ENCODE results near the gene SHISA5. TPM values are rescaled to one million over a fixed set of nuclear protein-coding genes. Genes with fewer than 3 reads are reported as not detected.
A peak's percentile ranks its signal among the peaks of the same experiment; 100 is the strongest.

Gene SHISA5
- total RNA-seq, 1 donor from 2014 or later: 32.4 TPM

DNA sequence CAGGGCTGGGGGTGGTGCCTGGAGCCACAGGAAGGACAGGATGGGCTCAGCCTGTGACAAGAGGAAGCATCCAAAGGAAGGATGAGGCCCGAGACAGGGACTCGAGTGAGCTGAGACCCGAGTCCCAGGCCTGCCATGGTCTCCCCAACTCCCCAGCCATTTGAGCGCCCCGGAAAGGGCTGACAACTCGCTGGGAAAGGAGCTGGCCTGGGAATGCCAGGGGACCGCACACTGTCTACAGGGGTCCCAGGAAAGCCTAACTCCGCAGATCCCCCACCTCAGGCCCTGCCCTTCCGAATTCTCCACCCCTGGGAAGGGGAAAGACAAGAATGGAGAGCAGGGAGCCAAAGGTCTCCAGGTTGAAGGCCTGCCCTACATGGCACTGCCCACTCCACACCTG is 21.0 kb upstream of the SHISA5 start:
- Histone ChIP-seq H3K4me3 (ENCODE audit: low read length in 3 of 3) (no peak overlapping the region), H3K9ac (ENCODE audit: low read depth in 1 of 3, low read length in 3 of 3) (no peak overlapping the region), H3K27me3 (ENCODE audit: control insufficient read depth in 3 of 3, insufficient read depth in 3 of 3, low read length in 3 of 3) (no peaks in the 10 kb centered on the region), H3K9me3 (ENCODE audit: control insufficient read depth in 3 of 3, low read length in 3 of 3) (no peaks in the 10 kb centered on the region), H3K27ac (ENCODE audit: low read depth, low read length) (no peak overlapping the region), H3K36me3 (ENCODE audit: control insufficient read depth in 3 of 3, insufficient read depth in 3 of 3, low read length in 3 of 3) (peaks cover 0 to 2% (median 0%) of the 10 kb centered on the region in 3 donors), H3K4me1 (ENCODE audit: control insufficient read depth in 3 of 3, insufficient read depth in 3 of 3, low read length in 3 of 3) (no peaks in the 10 kb centered on the region)

DNA sequence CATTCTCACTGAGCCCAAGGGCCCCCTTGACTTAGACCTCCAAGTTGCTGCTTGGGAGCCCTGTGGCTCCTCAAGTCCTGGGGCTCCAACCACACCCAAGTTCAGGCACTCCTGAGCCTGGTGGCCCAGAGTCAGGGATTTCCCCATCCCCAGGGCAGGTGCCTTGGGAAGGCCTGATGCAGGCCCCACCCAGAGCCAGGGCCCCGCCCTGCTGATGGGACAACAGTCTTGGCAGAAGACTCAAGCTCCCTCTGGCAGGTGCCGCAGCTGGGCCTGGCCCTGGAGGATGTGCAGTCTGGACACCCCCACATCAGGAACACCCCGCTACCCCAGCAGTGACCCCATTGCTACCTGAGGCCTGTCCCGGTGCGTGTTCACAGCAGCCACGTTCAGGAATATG is 17.7 kb upstream of the SHISA5 start:
- H3K27ac ChIP-seq (ENCODE audit: low read depth, low read length): no peak overlapping the region
- no peaks in the 10 kb centered on the region for H3K27me3 ChIP-seq (ENCODE audit: control insufficient read depth in 3 of 3, insufficient read depth in 3 of 3, low read length in 3 of 3)
- H3K9ac ChIP-seq (ENCODE audit: low read depth in 1 of 3, low read length in 3 of 3): no peak overlapping the region
- H3K4me1 ChIP-seq (ENCODE audit: control insufficient read depth in 3 of 3, insufficient read depth in 3 of 3, low read length in 3 of 3): no peaks in the 10 kb centered on the region
- H3K4me3 ChIP-seq (ENCODE audit: low read length in 3 of 3): no peak overlapping the region
- H3K36me3 ChIP-seq (ENCODE audit: control insufficient read depth in 3 of 3, insufficient read depth in 3 of 3, low read length in 3 of 3): no peaks in the 10 kb centered on the region
- H3K9me3 ChIP-seq (ENCODE audit: control insufficient read depth in 3 of 3, low read length in 3 of 3): no peaks in the 10 kb centered on the region

DNA sequence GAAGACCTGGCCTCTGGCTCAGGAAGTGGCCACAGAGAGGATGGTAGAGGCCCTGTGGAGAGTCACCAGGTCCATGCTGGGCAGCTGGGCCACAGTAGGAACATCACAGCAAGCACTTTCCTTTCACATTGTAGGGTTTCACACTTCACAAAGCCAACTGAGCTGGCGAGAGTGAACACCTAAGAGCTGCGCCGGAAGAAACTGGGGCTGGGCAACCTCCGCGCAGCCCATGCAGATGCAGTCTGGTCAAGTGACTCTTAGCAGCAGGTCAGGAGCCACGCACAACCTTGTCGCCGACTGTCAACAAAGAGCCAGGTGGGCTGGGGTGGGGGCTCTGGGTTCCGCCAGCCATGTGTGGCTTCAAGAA is 15.3 kb upstream of the SHISA5 start:
- no peak overlapping the region for H3K4me3 ChIP-seq (ENCODE audit: low read length in 3 of 3)
- no peak overlapping the region for H3K9ac ChIP-seq (ENCODE audit: low read depth in 1 of 3, low read length in 3 of 3)
- H3K27ac ChIP-seq (ENCODE audit: low read depth, low read length): no peak overlapping the region
- H3K9me3 ChIP-seq (ENCODE audit: control insufficient read depth in 3 of 3, low read length in 3 of 3): no peaks in the 10 kb centered on the region
- no peaks in the 10 kb centered on the region for H3K36me3 ChIP-seq (ENCODE audit: control insufficient read depth in 3 of 3, insufficient read depth in 3 of 3, low read length in 3 of 3)
- no peaks in the 10 kb centered on the region for H3K27me3 ChIP-seq (ENCODE audit: control insufficient read depth in 3 of 3, insufficient read depth in 3 of 3, low read length in 3 of 3)
- no peaks in the 10 kb centered on the region for H3K4me1 ChIP-seq (ENCODE audit: control insufficient read depth in 3 of 3, insufficient read depth in 3 of 3, low read length in 3 of 3)

DNA sequence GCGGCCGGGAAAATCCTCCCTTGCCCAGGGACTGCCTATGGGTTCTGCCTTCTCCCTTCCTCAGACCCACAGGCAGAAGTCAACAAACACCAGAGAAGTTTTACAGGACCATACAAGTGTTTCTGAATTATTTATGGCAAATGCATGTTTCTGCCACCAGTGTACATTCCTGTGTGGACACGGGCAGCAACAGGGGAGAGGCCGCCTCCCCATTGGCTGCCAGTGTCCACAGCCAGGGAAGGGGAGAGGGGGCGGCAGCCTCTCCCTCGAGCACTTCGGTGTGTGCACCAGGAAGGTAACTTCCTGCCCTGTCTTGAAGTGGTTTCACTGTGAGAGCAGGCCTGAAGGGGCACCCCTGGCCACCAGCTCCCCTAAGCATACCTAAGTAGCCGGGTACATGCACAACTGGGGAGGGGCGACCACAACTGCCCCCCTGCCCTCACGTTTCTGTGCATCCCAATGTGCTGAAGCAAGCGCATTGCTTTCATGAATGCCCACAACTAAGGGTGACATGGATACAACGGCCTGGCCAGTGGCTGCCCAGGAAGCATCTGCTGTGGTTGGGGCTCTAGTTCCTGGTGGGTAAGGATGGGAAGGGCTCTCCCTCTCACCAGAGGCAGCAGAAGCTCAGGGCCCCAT is 14.8 kb upstream of the SHISA5 start:
- no peak overlapping the region for H3K27ac ChIP-seq (ENCODE audit: low read depth, low read length)

DNA sequence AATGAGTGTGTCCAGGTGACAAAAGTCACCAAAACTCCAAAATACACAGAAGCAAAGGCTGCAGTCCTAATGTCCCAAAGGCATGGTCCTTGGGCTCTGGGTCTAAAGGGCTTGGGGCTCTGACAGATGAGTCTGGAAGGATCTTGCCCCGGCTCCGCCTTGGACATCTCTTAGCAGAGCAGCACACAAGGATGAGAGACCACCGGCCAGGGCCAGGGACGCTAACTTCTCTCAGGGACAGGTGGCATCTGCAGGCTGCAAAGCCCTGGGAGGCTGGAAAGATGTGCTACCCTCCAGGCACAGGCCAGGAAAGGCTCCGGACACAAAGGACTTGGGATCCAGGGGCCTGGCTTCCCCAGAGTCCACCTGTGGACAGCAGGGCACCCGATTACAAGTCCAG is 14.1 kb upstream of the SHISA5 start:
- Histone ChIP-seq H3K27ac (ENCODE audit: low read depth, low read length) (no peak overlapping the region), H3K4me3 (ENCODE audit: low read length in 3 of 3) (no peak overlapping the region), H3K36me3 (ENCODE audit: control insufficient read depth in 3 of 3, insufficient read depth in 3 of 3, low read length in 3 of 3) (no peaks in the 10 kb centered on the region), H3K4me1 (ENCODE audit: control insufficient read depth in 3 of 3, insufficient read depth in 3 of 3, low read length in 3 of 3) (no peaks in the 10 kb centered on the region), H3K27me3 (ENCODE audit: control insufficient read depth in 3 of 3, insufficient read depth in 3 of 3, low read length in 3 of 3) (no peaks in the 10 kb centered on the region), H3K9ac (ENCODE audit: low read depth in 1 of 3, low read length in 3 of 3) (no peak overlapping the region), H3K9me3 (ENCODE audit: control insufficient read depth in 3 of 3, low read length in 3 of 3) (no peaks in the 10 kb centered on the region)

More for the DNA sequence above, 14.8 kb upstream of the SHISA5 start:
- Histone ChIP-seq H3K36me3 (ENCODE audit: control insufficient read depth in 3 of 3, insufficient read depth in 3 of 3, low read length in 3 of 3) (no peaks in the 10 kb centered on the region), H3K4me1 (ENCODE audit: control insufficient read depth in 3 of 3, insufficient read depth in 3 of 3, low read length in 3 of 3) (no peaks in the 10 kb centered on the region), H3K27me3 (ENCODE audit: control insufficient read depth in 3 of 3, insufficient read depth in 3 of 3, low read length in 3 of 3) (no peaks in the 10 kb centered on the region), H3K9ac (ENCODE audit: low read depth in 1 of 3, low read length in 3 of 3) (no peak overlapping the region), H3K4me3 (ENCODE audit: low read length in 3 of 3) (no peak overlapping the region), H3K9me3 (ENCODE audit: control insufficient read depth in 3 of 3, low read length in 3 of 3) (no peaks in the 10 kb centered on the region)

DNA sequence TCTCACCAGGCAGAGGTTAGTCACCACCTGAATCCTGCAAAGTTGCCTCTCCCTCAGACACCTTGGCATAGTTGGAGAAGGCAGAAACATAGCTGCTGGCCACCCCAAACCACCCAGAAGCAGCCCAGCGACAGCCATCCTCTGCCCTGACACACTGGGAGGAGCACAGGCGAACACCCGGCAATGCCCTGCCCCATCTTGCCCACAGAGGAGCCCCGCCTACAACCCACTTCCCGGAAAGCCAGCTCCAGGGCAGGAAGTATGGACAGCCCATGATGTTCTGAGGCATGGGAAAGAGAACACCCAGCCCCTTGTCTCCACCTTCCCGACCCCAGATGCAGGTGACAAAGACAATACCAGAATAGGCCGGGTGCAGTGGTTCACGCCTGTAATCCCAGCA is 12.6 kb upstream of the SHISA5 start:
- no peaks in the 10 kb centered on the region for H3K27me3 ChIP-seq (ENCODE audit: control insufficient read depth in 3 of 3, insufficient read depth in 3 of 3, low read length in 3 of 3)
- H3K4me3 ChIP-seq (ENCODE audit: low read length in 3 of 3): no peak overlapping the region
- no peaks in the 10 kb centered on the region for H3K4me1 ChIP-seq (ENCODE audit: control insufficient read depth in 3 of 3, insufficient read depth in 3 of 3, low read length in 3 of 3)
- H3K9ac ChIP-seq (ENCODE audit: low read depth in 1 of 3, low read length in 3 of 3): no peak overlapping the region
- no peaks in the 10 kb centered on the region for H3K36me3 ChIP-seq (ENCODE audit: control insufficient read depth in 3 of 3, insufficient read depth in 3 of 3, low read length in 3 of 3)
- no peaks in the 10 kb centered on the region for H3K9me3 ChIP-seq (ENCODE audit: control insufficient read depth in 3 of 3, low read length in 3 of 3)
- H3K27ac ChIP-seq (ENCODE audit: low read depth, low read length): no peak overlapping the region

DNA sequence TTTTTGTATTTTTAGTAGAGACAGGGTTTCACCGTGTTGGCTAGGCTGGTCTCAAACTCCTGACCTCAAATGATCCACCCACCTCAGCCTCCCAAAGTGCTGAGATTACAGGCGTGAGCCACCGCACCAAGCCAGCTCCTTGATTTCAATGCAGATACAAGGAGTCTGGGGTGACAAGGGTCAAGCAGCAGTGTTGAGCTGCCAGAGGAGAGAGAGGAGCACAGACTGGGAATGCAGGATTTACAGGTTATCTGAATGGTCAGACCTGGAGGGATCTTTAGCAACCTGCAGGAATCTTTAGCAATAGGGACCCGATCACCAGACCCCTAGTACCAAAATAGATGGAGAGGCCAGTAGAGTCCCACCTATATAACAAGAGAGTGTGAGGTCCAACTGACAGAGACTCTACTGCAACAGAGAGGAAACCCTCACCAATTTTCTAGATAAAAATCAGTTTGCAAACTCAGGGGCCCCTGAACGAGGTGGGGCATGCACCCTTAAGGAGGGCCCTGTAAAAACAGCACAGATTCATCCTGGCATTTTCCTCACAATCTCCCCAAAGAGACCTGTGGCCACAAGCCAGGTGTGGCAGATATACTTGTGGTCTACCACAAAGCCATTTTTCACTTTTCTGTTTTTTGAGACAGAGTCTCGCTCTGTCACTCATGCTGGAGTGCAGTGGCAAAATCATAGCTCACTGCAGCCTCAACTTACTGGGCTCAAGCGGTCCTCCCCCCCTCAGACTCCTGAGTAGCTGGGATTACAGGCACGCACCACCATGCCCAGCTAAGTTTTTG is 10.7 kb upstream of the SHISA5 start:
- H3K4me3 ChIP-seq (ENCODE audit: low read length in 3 of 3): no peak overlapping the region
- H3K27ac ChIP-seq (ENCODE audit: low read depth, low read length): no peak overlapping the region
- H3K9me3 ChIP-seq (ENCODE audit: control insufficient read depth in 3 of 3, low read length in 3 of 3): no peaks in the 10 kb centered on the region
- H3K9ac ChIP-seq (ENCODE audit: low read depth in 1 of 3, low read length in 3 of 3): no peak overlapping the region
- no peaks in the 10 kb centered on the region for H3K4me1 ChIP-seq (ENCODE audit: control insufficient read depth in 3 of 3, insufficient read depth in 3 of 3, low read length in 3 of 3)
- no peaks in the 10 kb centered on the region for H3K27me3 ChIP-seq (ENCODE audit: control insufficient read depth in 3 of 3, insufficient read depth in 3 of 3, low read length in 3 of 3)
- H3K36me3 ChIP-seq (ENCODE audit: control insufficient read depth in 3 of 3, insufficient read depth in 3 of 3, low read length in 3 of 3): no peaks in the 10 kb centered on the region

DNA sequence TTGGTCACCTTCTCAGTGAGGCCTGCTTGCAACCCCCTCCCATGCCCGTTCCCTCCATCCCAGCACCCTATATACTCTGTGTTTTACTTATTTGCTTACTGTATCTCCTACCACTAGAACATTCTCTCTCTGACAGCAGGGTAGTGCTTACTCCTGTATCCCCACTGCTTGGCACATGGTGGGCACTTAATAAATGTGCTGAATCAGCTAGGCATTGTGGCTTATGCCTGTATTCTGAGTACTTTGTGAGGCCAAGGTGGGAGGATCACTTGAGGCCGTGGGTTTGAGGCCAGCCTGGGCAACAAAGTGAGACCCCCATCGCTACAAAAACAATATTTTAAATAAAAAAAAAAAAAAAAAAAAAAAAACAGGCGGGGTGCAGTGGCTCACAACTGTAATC is 7.6 kb upstream of the SHISA5 start:
- H3K4me3 ChIP-seq (ENCODE audit: low read length in 3 of 3): no peak overlapping the region
- no peaks in the 10 kb centered on the region for H3K27me3 ChIP-seq (ENCODE audit: control insufficient read depth in 3 of 3, insufficient read depth in 3 of 3, low read length in 3 of 3)
- no peaks in the 10 kb centered on the region for H3K36me3 ChIP-seq (ENCODE audit: control insufficient read depth in 3 of 3, insufficient read depth in 3 of 3, low read length in 3 of 3)
- H3K9ac ChIP-seq (ENCODE audit: low read depth in 1 of 3, low read length in 3 of 3): no peak overlapping the region
- no peak overlapping the region for H3K27ac ChIP-seq (ENCODE audit: low read depth, low read length)
- H3K4me1 ChIP-seq (ENCODE audit: control insufficient read depth in 3 of 3, insufficient read depth in 3 of 3, low read length in 3 of 3): peaks cover 3 to 9% (median 6%) of the 10 kb centered on the region in 3 donors
- H3K9me3 ChIP-seq (ENCODE audit: control insufficient read depth in 3 of 3, low read length in 3 of 3): no peaks in the 10 kb centered on the region

DNA sequence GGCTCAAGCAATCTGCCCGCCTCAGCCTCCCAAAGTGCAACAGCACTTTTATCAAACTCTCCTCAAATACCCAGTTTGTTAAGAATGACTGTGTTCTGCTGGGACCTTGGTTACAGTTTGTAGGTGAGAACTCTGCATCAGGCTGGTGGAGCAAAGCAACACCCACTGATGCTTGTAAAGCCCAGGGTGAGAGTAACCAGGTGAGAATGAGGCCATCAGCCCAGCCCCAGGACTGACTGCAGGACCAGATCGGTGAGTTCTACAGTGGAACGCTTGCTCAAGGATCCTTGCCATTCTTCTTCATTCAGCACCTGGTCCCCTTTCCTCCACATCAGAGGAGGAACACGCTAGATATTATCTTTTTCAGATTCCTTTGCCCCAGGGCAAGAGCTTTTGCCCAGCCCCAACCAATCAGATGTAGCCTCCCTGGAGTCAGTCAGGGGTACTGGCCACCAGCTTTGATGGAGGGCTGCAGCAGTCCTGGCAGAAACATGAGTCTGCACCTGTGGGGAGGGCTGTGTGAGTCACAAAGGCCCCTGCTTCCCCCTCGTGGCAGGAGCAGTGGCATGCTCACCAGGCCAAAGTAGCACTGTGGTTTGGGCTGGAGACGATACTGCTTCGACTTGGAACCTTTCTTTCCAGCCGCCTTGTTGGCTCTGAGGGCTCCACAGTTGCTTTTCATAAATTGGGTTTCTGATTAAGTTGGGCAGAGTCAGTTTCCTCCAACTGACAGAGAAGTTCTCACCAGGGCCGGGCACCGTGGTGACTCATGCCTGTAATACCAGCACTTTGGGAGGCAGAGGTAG is 3.5 kb upstream of the SHISA5 start:
- H3K9ac ChIP-seq (ENCODE audit: low read depth in 1 of 3, low read length in 3 of 3): peak overlapping the region in 1 of 3 donors; percentile 54
- no peak overlapping the region for H3K27ac ChIP-seq (ENCODE audit: low read depth, low read length)
- H3K4me1 ChIP-seq (ENCODE audit: control insufficient read depth in 3 of 3, insufficient read depth in 3 of 3, low read length in 3 of 3): peaks cover 22 to 35% (median 27%) of the 10 kb centered on the region in 3 donors
- H3K27me3 ChIP-seq (ENCODE audit: control insufficient read depth in 3 of 3, insufficient read depth in 3 of 3, low read length in 3 of 3): no peaks in the 10 kb centered on the region
- H3K36me3 ChIP-seq (ENCODE audit: control insufficient read depth in 3 of 3, insufficient read depth in 3 of 3, low read length in 3 of 3): no peaks in the 10 kb centered on the region
- no peaks in the 10 kb centered on the region for H3K9me3 ChIP-seq (ENCODE audit: control insufficient read depth in 3 of 3, low read length in 3 of 3)
- no peak overlapping the region for H3K4me3 ChIP-seq (ENCODE audit: low read length in 3 of 3)

Measured in skeletal muscle tissue (tissue), 4 donors.